Measurements from ENCODE around the gene AP1G2.
"Not testable (repeated sequence)": the region's sequence is repeated elsewhere in the genome, so short reads cannot be mapped to it uniquely, and the experiment has no call there.

The AP1G2 gene

GRCh38 chr14:23590198-23590597, 22.6 kb upstream of the AP1G2 start:
- Histone ChIP-seq H3K27me3 (ENCODE audit: control insufficient read depth in 1 of 2, insufficient read depth in 2 of 2, low read length in 2 of 2) (no peaks in the 10 kb centered on the region), H3K27ac (ENCODE audit: low read depth, low read length) (no peak overlapping the region), H3K9ac (ENCODE audit: low read length) (no peak overlapping the region), H3K9me3 (ENCODE audit: low read length) (no peaks in the 10 kb centered on the region), H3K4me1 (ENCODE audit: insufficient read depth, low read length) (no peaks in the 10 kb centered on the region), H3K36me3 (ENCODE audit: insufficient read depth, low read length) (no peaks in the 10 kb centered on the region), H3K4me3 (ENCODE audit: low read depth in 1 of 2, low read length in 2 of 2) (no peak overlapping the region)

GRCh38 chr14:23589606-23590005, 22.0 kb upstream of the AP1G2 start:
- H3K9ac ChIP-seq (ENCODE audit: low read length), result no peak overlapping the region
- no peaks in the 10 kb centered on the region for H3K36me3 ChIP-seq (ENCODE audit: insufficient read depth, low read length)
- no peak overlapping the region for H3K27ac ChIP-seq (ENCODE audit: low read depth, low read length)
- no peaks in the 10 kb centered on the region for H3K9me3 ChIP-seq (ENCODE audit: low read length)
- no peaks in the 10 kb centered on the region for H3K4me1 ChIP-seq (ENCODE audit: insufficient read depth, low read length)
- H3K27me3 ChIP-seq (ENCODE audit: control insufficient read depth in 1 of 2, insufficient read depth in 2 of 2, low read length in 2 of 2), result no peaks in the 10 kb centered on the region
- no peak overlapping the region for H3K4me3 ChIP-seq (ENCODE audit: low read depth in 1 of 2, low read length in 2 of 2)

- no peak overlapping the region for H3K9ac ChIP-seq (ENCODE audit: low read length)
- H3K4me3 ChIP-seq (ENCODE audit: low read depth in 1 of 2, low read length in 2 of 2), result no peak overlapping the region
- H3K36me3 ChIP-seq (ENCODE audit: insufficient read depth, low read length), result no peaks in the 10 kb centered on the region
- no peaks in the 10 kb centered on the region for H3K27me3 ChIP-seq (ENCODE audit: control insufficient read depth in 1 of 2, insufficient read depth in 2 of 2, low read length in 2 of 2)
- H3K27ac ChIP-seq (ENCODE audit: low read depth, low read length), result no peak overlapping the region
- H3K9me3 ChIP-seq (ENCODE audit: low read length), result no peaks in the 10 kb centered on the region
- H3K4me1 ChIP-seq (ENCODE audit: insufficient read depth, low read length), result no peaks in the 10 kb centered on the region
Observed at GRCh38 chr14:23588884-23589598, 21.4 kb upstream of the AP1G2 start.

- H3K27ac ChIP-seq (ENCODE audit: low read depth, low read length); H3K27me3 ChIP-seq (ENCODE audit: control insufficient read depth in 1 of 2, insufficient read depth in 2 of 2, low read length in 2 of 2); H3K9ac ChIP-seq (ENCODE audit: low read length); H3K4me3 ChIP-seq (ENCODE audit: low read depth in 1 of 2, low read length in 2 of 2); H3K9me3 ChIP-seq (ENCODE audit: low read length); H3K36me3 ChIP-seq (ENCODE audit: insufficient read depth, low read length); H3K4me1 ChIP-seq (ENCODE audit: insufficient read depth, low read length): not testable (repeated sequence)
Observed at GRCh38 chr14:23584527-23585203, 17.1 kb upstream of the AP1G2 start.

- not testable (repeated sequence) for H3K4me3 ChIP-seq (ENCODE audit: low read depth in 1 of 2, low read length in 2 of 2); H3K4me1 ChIP-seq (ENCODE audit: insufficient read depth, low read length); H3K36me3 ChIP-seq (ENCODE audit: insufficient read depth, low read length); H3K9ac ChIP-seq (ENCODE audit: low read length); H3K27me3 ChIP-seq (ENCODE audit: control insufficient read depth in 1 of 2, insufficient read depth in 2 of 2, low read length in 2 of 2); H3K9me3 ChIP-seq (ENCODE audit: low read length); H3K27ac ChIP-seq (ENCODE audit: low read depth, low read length)
Observed at GRCh38 chr14:23583761-23584526, 16.4 kb upstream of the AP1G2 start.

GRCh38 chr14:23582906-23583760, 15.5 kb upstream of the AP1G2 start:
- Histone ChIP-seq H3K9me3 (ENCODE audit: low read length) (no peaks in the 10 kb centered on the region), H3K9ac (ENCODE audit: low read length) (no peak overlapping the region), H3K27ac (ENCODE audit: low read depth, low read length) (no peak overlapping the region), H3K27me3 (ENCODE audit: control insufficient read depth in 1 of 2, insufficient read depth in 2 of 2, low read length in 2 of 2) (peaks cover under 1 to 18% of the 10 kb centered on the region in 2 donors), H3K4me3 (ENCODE audit: low read depth in 1 of 2, low read length in 2 of 2) (no peak overlapping the region), H3K36me3 (ENCODE audit: insufficient read depth, low read length) (no peaks in the 10 kb centered on the region), H3K4me1 (ENCODE audit: insufficient read depth, low read length) (no peaks in the 10 kb centered on the region)

GRCh38 chr14:23580948-23581281, 13.3 kb upstream of the AP1G2 start:
- H3K9ac ChIP-seq (ENCODE audit: low read length), result no peak overlapping the region
- no peak overlapping the region for H3K27ac ChIP-seq (ENCODE audit: low read depth, low read length)
- H3K4me3 ChIP-seq (ENCODE audit: low read depth in 1 of 2, low read length in 2 of 2), result no peak overlapping the region
- no peaks in the 10 kb centered on the region for H3K36me3 ChIP-seq (ENCODE audit: insufficient read depth, low read length)
- peaks cover 9 to 40% of the 10 kb centered on the region in 2 donors for H3K27me3 ChIP-seq (ENCODE audit: control insufficient read depth in 1 of 2, insufficient read depth in 2 of 2, low read length in 2 of 2)
- H3K9me3 ChIP-seq (ENCODE audit: low read length), result no peaks in the 10 kb centered on the region
- no peaks in the 10 kb centered on the region for H3K4me1 ChIP-seq (ENCODE audit: insufficient read depth, low read length)

GRCh38 chr14:23580152-23580926, 12.7 kb upstream of the AP1G2 start:
- Histone ChIP-seq H3K27me3 (ENCODE audit: control insufficient read depth in 1 of 2, insufficient read depth in 2 of 2, low read length in 2 of 2) (peaks cover 9 to 46% of the 10 kb centered on the region in 2 donors), H3K36me3 (ENCODE audit: insufficient read depth, low read length) (no peaks in the 10 kb centered on the region), H3K27ac (ENCODE audit: low read depth, low read length) (no peak overlapping the region)

GRCh38 chr14:23579739-23580138, 12.1 kb upstream of the AP1G2 start:
- Histone ChIP-seq H3K4me3 (ENCODE audit: low read depth in 1 of 2, low read length in 2 of 2) (no peak overlapping the region), H3K27me3 (ENCODE audit: control insufficient read depth in 1 of 2, insufficient read depth in 2 of 2, low read length in 2 of 2) (peaks cover 9 to 52% of the 10 kb centered on the region in 2 donors), H3K9ac (ENCODE audit: low read length) (no peak overlapping the region), H3K4me1 (ENCODE audit: insufficient read depth, low read length) (no peaks in the 10 kb centered on the region), H3K36me3 (ENCODE audit: insufficient read depth, low read length) (no peaks in the 10 kb centered on the region), H3K9me3 (ENCODE audit: low read length) (no peaks in the 10 kb centered on the region), H3K27ac (ENCODE audit: low read depth, low read length) (no peak overlapping the region)

More at GRCh38 chr14:23580152-23580926, 12.7 kb upstream of the AP1G2 start:
- H3K9me3 ChIP-seq (ENCODE audit: low read length), result no peaks in the 10 kb centered on the region
- H3K4me3 ChIP-seq (ENCODE audit: low read depth in 1 of 2, low read length in 2 of 2), result no peak overlapping the region
- no peak overlapping the region for H3K9ac ChIP-seq (ENCODE audit: low read length)
- H3K4me1 ChIP-seq (ENCODE audit: insufficient read depth, low read length), result no peaks in the 10 kb centered on the region

- Histone ChIP-seq H3K9me3 (ENCODE audit: low read length) (no peaks in the 10 kb centered on the region), H3K4me3 (ENCODE audit: low read depth in 1 of 2, low read length in 2 of 2) (no peak overlapping the region), H3K27me3 (ENCODE audit: control insufficient read depth in 1 of 2, insufficient read depth in 2 of 2, low read length in 2 of 2) (peaks cover 9 to 52% of the 10 kb centered on the region in 2 donors), H3K27ac (ENCODE audit: low read depth, low read length) (no peak overlapping the region), H3K36me3 (ENCODE audit: insufficient read depth, low read length) (no peaks in the 10 kb centered on the region), H3K4me1 (ENCODE audit: insufficient read depth, low read length) (no peaks in the 10 kb centered on the region), H3K9ac (ENCODE audit: low read length) (no peak overlapping the region)
Observed at GRCh38 chr14:23579311-23579630, 11.7 kb upstream of the AP1G2 start.
